ENCODE results near the gene APOA5. TPM values are rescaled to one million over a fixed set of nuclear protein-coding genes. Genes with fewer than 3 reads are reported as not detected.
A peak's percentile ranks its signal among the peaks of the same experiment; 100 is the strongest.

Gene APOA5
- total and polyA plus RNA-seq, 2 of the 13 experiments (the other 11 are each of a cell fraction or from before 2014, with no cell fraction given), result 44.0 to 49.1 TPM

GRCh38 chr11:116792144-116792868 lies 627 bp upstream of the APOA5 start (continued):
- TF ChIP-seq, protein P1, sequence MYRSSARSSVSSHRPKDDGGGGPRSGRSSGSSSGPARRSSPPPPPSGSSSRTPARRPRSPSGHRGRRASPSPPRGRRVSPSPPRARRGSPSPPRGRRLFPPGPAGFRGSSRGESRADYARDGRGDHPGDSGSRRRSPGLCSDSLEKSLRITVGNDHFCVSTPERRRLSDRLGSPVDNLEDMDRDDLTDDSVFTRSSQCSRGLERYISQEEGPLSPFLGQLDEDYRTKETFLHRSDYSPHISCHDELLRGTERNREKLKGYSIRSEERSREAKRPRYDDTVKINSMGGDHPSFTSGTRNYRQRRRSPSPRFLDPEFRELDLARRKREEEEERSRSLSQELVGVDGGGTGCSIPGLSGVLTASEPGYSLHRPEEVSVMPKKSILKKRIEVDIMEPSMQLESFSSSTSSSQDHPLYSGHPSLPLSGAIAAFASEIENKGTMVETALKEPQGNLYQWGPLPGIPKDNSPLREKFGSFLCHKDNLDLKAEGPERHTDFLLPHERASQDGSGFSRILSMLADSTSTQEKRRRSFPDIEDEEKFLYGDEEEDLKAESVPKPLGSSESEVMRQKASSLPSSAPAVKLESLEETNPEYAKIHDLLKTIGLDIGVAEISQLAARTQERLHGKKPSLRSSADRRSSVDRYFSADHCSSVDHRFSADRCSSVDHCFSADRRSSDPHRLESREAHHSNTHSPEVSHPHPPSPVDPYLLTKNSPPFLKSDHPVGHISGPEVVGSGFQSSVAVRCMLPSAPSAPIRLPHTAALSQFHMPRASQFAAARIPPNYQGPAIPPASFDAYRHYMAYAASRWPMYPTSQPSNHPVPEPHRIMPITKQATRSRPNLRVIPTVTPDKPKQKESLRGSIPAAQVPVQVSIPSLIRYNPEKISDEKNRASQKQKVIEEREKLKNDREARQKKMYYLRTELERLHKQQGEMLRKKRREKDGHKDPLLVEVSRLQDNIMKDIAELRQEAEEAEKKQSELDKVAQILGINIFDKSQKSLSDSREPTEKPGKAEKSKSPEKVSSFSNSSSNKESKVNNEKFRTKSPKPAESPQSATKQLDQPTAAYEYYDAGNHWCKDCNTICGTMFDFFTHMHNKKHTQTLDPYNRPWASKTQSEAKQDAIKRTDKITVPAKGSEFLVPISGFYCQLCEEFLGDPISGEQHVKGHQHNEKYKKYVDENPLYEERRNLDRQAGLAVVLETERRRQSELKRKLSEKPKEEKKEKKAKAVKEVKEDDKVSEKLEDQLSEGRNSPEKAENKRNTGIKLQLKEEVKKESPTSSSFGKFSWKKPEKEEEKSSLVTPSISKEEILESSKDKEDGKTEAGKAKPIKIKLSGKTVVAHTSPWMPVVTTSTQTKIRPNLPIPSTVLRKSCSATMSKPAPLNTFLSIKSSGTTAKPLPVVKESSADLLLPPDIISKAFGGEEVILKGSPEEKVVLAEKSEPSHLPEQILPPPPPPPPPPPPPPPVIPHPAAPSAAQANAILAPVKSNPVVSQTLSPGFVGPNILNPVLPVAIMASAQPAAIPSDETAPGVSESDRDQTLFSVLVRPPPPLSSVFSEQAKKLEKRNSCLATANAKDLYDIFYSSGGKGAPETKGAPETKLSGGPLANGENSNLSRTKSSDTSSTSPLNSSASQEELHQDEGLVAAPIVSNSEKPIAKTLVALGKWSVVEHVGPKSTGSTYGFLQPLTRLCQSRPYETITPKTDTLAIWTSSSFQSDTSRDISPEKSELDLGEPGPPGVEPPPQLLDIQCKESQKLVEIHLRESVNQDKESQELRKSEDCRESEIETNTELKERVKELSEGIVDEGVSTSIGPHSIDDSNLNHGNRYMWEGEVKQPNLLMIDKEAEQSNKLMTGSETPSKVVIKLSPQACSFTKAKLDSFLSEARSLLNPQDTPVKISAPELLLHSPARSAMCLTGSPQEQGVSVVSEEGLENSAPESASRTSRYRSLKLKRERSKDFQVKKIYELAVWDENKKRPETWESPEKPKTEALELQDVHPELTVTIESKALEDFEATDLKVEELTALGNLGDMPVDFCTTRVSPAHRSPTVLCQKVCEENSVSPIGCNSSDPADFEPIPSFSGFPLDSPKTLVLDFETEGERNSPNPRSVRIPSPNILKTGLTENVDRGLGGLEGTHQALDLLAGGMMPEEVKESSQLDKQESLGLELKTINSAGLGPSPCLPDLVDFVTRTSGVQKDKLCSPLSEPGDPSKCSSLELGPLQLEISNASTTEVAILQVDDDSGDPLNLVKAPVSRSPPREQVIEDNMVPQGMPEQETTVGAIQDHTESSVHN (CRISPR knock-in tag; IDR thresholded peaks at IDR 0.05), result no peak
- TF ChIP-seq ZNF746 (CRISPR knock-in tag; IDR thresholded peaks at IDR 0.05) (peak; percentile 58; the same call in 1 of the 2 replicates), ZMYM3 (CRISPR knock-in tag; IDR thresholded peaks at IDR 0.05) (peak; percentile 69), ZNF3 (CRISPR knock-in tag; IDR thresholded peaks at IDR 0.05) (no peak), PRDM15 (CRISPR knock-in tag; IDR thresholded peaks at IDR 0.05) (no peak), ZNF660 (CRISPR knock-in tag; IDR thresholded peaks at IDR 0.05; ENCODE audit: borderline replicate concordance, low read depth) (no peak), ZBTB44 (CRISPR knock-in tag; IDR thresholded peaks at IDR 0.05) (no peak), ZNF780A (CRISPR knock-in tag; IDR thresholded peaks at IDR 0.05) (no peak), SRY (CRISPR knock-in tag; IDR thresholded peaks at IDR 0.05) (0 out of 2 replicates have a peak, but pooled peaks have one; percentile 62), KDM2A (CRISPR knock-in tag; IDR thresholded peaks at IDR 0.05; ENCODE audit: borderline replicate concordance, low read depth) (0 out of 2 replicates have a peak, but pooled peaks have one; percentile 14), WIZ (CRISPR knock-in tag; IDR thresholded peaks at IDR 0.05) (no peak), ZNF878 (CRISPR knock-in tag; IDR thresholded peaks at IDR 0.05) (0 out of 2 replicates have a peak, but pooled peaks have one; percentile 51), ZNF101 (CRISPR knock-in tag; IDR thresholded peaks at IDR 0.05; ENCODE audit: borderline replicate concordance, low read depth) (no peak), ZNF225 (CRISPR knock-in tag; IDR thresholded peaks at IDR 0.05) (no peak)

Measured in HepG2 (cell line).